Karpas-422 (cell line): ENCODE data around the gene NCOA6. TPM values are rescaled to one million over a fixed set of nuclear protein-coding genes. Genes with fewer than 3 reads are reported as not detected.

Source experiments
- DNase-seq: peaks from one replicate; pipeline ENCODE4 v3.0.0-alpha.2; 2015
- H2AFZ ChIP-seq: fragments of 200-600 bp; sonication (generic); 2 replicates; pipeline ENCODE4 v1.6.1; 2014; ENCODE audit warnings: antibody characterized with exemption, low read length, mixed read lengths
- H3K27ac ChIP-seq: fragments of 200-600 bp; sonication (generic); 2 replicates; pipeline ENCODE4 v1.5.1; 2014; ENCODE audit warnings: mild to moderate bottlenecking, low read length, moderate library complexity
- H3K27me3 ChIP-seq: fragments of 200-600 bp; sonication (generic); 2 replicates; pipeline ENCODE4 v1.6.1; 2014; ENCODE audit warnings: low read length, mixed read lengths
- H3K36me3 ChIP-seq: fragments of 200-600 bp; sonication (generic); 2 replicates; pipeline ENCODE4 v1.6.1; 2014; ENCODE audit warnings: low read length, mixed read lengths; ENCODE audit not compliant: insufficient read depth
- H3K4me1 ChIP-seq: fragments of 200-600 bp; sonication (generic); 2 replicates; pipeline ENCODE4 v1.6.1; 2014; ENCODE audit warnings: mild to moderate bottlenecking, low read length, mixed read lengths
- H3K4me2 ChIP-seq: fragments of 200-600 bp; sonication (generic); 2 replicates; pipeline ENCODE4 v1.6.1; 2014; ENCODE audit warnings: low read length, low read depth, mild to moderate bottlenecking; ENCODE audit not compliant: poor library complexity, severe bottlenecking
- H3K4me3 ChIP-seq: fragments of 200-600 bp; sonication (generic); 2 replicates; pipeline ENCODE4 v1.5.1; 2014; ENCODE audit warnings: mild to moderate bottlenecking, antibody characterized with exemption, low read length, mixed read lengths
- H3K79me2 ChIP-seq: fragments of 200-600 bp; sonication (generic); 2 replicates; pipeline ENCODE4 v1.6.1; 2014; ENCODE audit warnings: mild to moderate bottlenecking, low read length, mixed read lengths
- H3K9ac ChIP-seq: fragments of 200-600 bp; sonication (generic); 2 replicates; pipeline ENCODE4 v1.6.0; 2014; ENCODE audit warnings: low read length
- H3K9me2 ChIP-seq: fragments of 200-600 bp; sonication (generic), shearing (Covaris generic); replicated peaks from 2 replicates; pipeline ENCODE4 v1.6.0; 2014; ENCODE audit warnings: mild to moderate bottlenecking, low read length, moderate library complexity; ENCODE audit not compliant: insufficient read depth
- H3K9me3 ChIP-seq: fragments of 300-700, 200-600 bp; sonication (generic); 2 replicates; pipeline ENCODE4 v1.6.1; 2014; ENCODE audit warnings: low read length, mixed read lengths
- H4K20me1 ChIP-seq: fragments of 200-600 bp; sonication (generic); 2 replicates; pipeline ENCODE4 v1.6.1; 2014; ENCODE audit warnings: mild to moderate bottlenecking, antibody characterized with exemption, low read length, low read depth; ENCODE audit not compliant: insufficient read depth
- total RNA-seq: library from RNA; depleted of rRNA; stranded (reverse); fragments of >200 nt; shearing (Covaris generic); gene quantifications from 2 replicates; pipeline ENCODE4 v1.2.3, GENCODE V29; 2014; ENCODE audit warnings: low replicate concordance; rRNA removed

NCOA6 gene
- 13.0 and 15.4 TPM in 2 replicates for total RNA-seq

GRCh38 chr20:34825530-34826362 is at the start of gene NCOA6:
Gene NCOA6 (minus strand): TSS chr20:34825651. CDS start chr20:34782355, 43,296 bp downstream.
- no peaks in the 10 kb centered on the region for H3K9me3 ChIP-seq
- peaks cover 6% of the 10 kb centered on the region; the same call in 1 of the 2 replicates for H4K20me1 ChIP-seq
- peak; percentile 94 for DNase-seq
- peak within 1 kb of the TSS; percentile 76 for H3K4me3 ChIP-seq
- peak within 1 kb of the TSS; percentile 77 for H3K4me2 ChIP-seq
- H3K4me1 ChIP-seq: peaks cover 24% of the 10 kb centered on the region
- peak within 1 kb of the TSS; percentile 81 for H3K9ac ChIP-seq
- H3K27ac ChIP-seq: peak within 1 kb of the TSS; percentile 59
- H3K9me2 ChIP-seq: no peaks in the 10 kb centered on the region
- no peaks in the 10 kb centered on the region for H3K36me3 ChIP-seq
- peak within 1 kb of the TSS; percentile 39; the same call in 1 of the 2 replicates for H2AFZ ChIP-seq
- H3K27me3 ChIP-seq: no peaks in the 10 kb centered on the region
- H3K79me2 ChIP-seq: peaks cover 43% of the 10 kb centered on the region

GRCh38 chr20:34874094-34874654 is 48.7 kb upstream of the NCOA6 start:
- H2AFZ ChIP-seq: no peak overlapping the region
- DNase-seq: peak; percentile 84
- H3K27me3 ChIP-seq: no peaks in the 10 kb centered on the region

DNA sequence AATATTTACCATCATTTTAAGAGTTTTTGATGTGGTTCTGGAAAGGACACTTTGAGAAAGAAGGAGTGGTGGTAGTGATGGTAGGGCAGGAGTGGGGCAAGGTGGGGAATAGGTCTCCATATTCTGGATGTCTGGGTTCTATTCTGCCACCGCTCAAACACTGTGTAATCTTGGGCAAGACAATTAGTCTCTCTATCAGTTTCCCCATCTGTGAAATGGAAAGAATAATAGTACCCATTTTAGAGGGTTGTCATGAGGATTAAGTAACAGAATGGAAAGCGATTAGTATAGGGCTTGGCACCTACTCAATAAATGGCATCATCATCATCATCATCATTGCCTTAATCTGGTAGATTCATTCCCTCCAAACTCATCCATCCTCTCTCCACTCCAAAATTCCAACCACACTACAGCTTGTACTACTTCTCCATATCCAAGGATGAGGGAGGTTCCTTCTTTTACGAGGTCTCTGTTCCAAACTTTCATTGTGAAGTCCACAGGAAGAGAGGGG is 48.2 kb upstream of the NCOA6 start:
- no peaks in the 10 kb centered on the region for H3K27me3 ChIP-seq
- H3K9me2 ChIP-seq: no peaks in the 10 kb centered on the region
- no peaks in the 10 kb centered on the region for H3K79me2 ChIP-seq
- no peak overlapping the region for H3K27ac ChIP-seq
- H3K4me1 ChIP-seq: peaks cover 11% of the 10 kb centered on the region
- no peaks in the 10 kb centered on the region for H3K36me3 ChIP-seq
- H3K9me3 ChIP-seq: no peaks in the 10 kb centered on the region
- no peak for DNase-seq
- no peak overlapping the region for H3K4me3 ChIP-seq
- no peak overlapping the region for H3K4me2 ChIP-seq
- H2AFZ ChIP-seq: no peak overlapping the region
- no peak overlapping the region for H3K9ac ChIP-seq
- H4K20me1 ChIP-seq: no peaks in the 10 kb centered on the region

More at GRCh38 chr20:34874094-34874654, 48.7 kb upstream of the NCOA6 start:
- Histone ChIP-seq H3K27ac (no peak overlapping the region), H3K9me2 (no peaks in the 10 kb centered on the region), H4K20me1 (no peaks in the 10 kb centered on the region), H3K9me3 (no peaks in the 10 kb centered on the region), H3K79me2 (no peaks in the 10 kb centered on the region), H3K4me3 (no peak overlapping the region), H3K9ac (no peak overlapping the region), H3K4me2 (no peak overlapping the region), H3K4me1 (peaks cover 11% of the 10 kb centered on the region), H3K36me3 (no peaks in the 10 kb centered on the region)

GRCh38 chr20:34872622-34873224 is 47.3 kb upstream of the NCOA6 start, which contains the start of gene GGT7:
Gene GGT7 (minus strand): TSS chr20:34872856. CDS start chr20:34872815, 41 bp downstream.
- H3K4me2 ChIP-seq: no peak within 1 kb of the TSS
- H3K27ac ChIP-seq: no peak within 1 kb of the TSS
- H3K4me1 ChIP-seq: peaks cover 11% of the 10 kb centered on the region
- H3K36me3 ChIP-seq: no peaks in the 10 kb centered on the region
- no peaks in the 10 kb centered on the region for H3K27me3 ChIP-seq
- H4K20me1 ChIP-seq: no peaks in the 10 kb centered on the region
- no peaks in the 10 kb centered on the region for H3K9me2 ChIP-seq
- no peak within 1 kb of the TSS for H2AFZ ChIP-seq
- peak; percentile 73 for DNase-seq
- H3K9me3 ChIP-seq: no peaks in the 10 kb centered on the region
- H3K4me3 ChIP-seq: no peak within 1 kb of the TSS
- no peak within 1 kb of the TSS for H3K9ac ChIP-seq
- H3K79me2 ChIP-seq: no peaks in the 10 kb centered on the region

- Histone ChIP-seq H3K4me3 (no peak overlapping the region), H3K9ac (no peak overlapping the region), H4K20me1 (no peaks in the 10 kb centered on the region), H3K27me3 (no peaks in the 10 kb centered on the region), H2AFZ (no peak overlapping the region), H3K4me2 (no peak overlapping the region), H3K4me1 (peaks cover 11% of the 10 kb centered on the region), H3K79me2 (no peaks in the 10 kb centered on the region), H3K27ac (no peak overlapping the region), H3K9me2 (no peaks in the 10 kb centered on the region), H3K9me3 (no peaks in the 10 kb centered on the region), H3K36me3 (no peaks in the 10 kb centered on the region)
- no peak for DNase-seq
These were observed 46.6 kb upstream of the NCOA6 start for GRCh38 chr20:34871966-34872621.

- peaks cover 7% of the 10 kb centered on the region for H3K4me1 ChIP-seq
- H3K36me3 ChIP-seq: no peaks in the 10 kb centered on the region
- H3K27ac ChIP-seq: no peak overlapping the region
- H3K79me2 ChIP-seq: no peaks in the 10 kb centered on the region
- no peak for DNase-seq
- H4K20me1 ChIP-seq: no peaks in the 10 kb centered on the region
- H3K9me3 ChIP-seq: no peaks in the 10 kb centered on the region
- no peaks in the 10 kb centered on the region for H3K27me3 ChIP-seq
- H3K9me2 ChIP-seq: no peaks in the 10 kb centered on the region
- no peak overlapping the region for H3K9ac ChIP-seq
- H3K4me2 ChIP-seq: no peak overlapping the region
- no peak overlapping the region for H3K4me3 ChIP-seq
- H2AFZ ChIP-seq: no peak overlapping the region
These were observed 46.0 kb upstream of the NCOA6 start for GRCh38 chr20:34871320-34871926.

GRCh38 chr20:34864216-34864615 is 38.8 kb upstream of the NCOA6 start:
- no peak for DNase-seq
- Histone ChIP-seq H3K36me3 (no peaks in the 10 kb centered on the region), H3K9me3 (no peaks in the 10 kb centered on the region), H3K4me3 (no peak overlapping the region), H3K4me2 (no peak overlapping the region), H3K27me3 (no peaks in the 10 kb centered on the region), H4K20me1 (no peaks in the 10 kb centered on the region), H3K9ac (no peak overlapping the region), H3K4me1 (peaks cover 6% of the 10 kb centered on the region; the same call in 1 of the 2 replicates), H3K9me2 (no peaks in the 10 kb centered on the region), H3K27ac (no peak overlapping the region), H3K79me2 (no peaks in the 10 kb centered on the region), H2AFZ (no peak overlapping the region)
